Tibial artery (tissue), 4 donors: ENCODE results near the gene KCNQ1.
A peak's percentile ranks its signal among the peaks of the same experiment; 100 is the strongest.

Experiments
- DNase-seq, 2 donors: peaks; one replicate each; pipeline ENCODE4 v3.0.0-alpha.2; 2019
- H3K27ac ChIP-seq, 2 donors: fragments of 200-600 bp; sonication (generic) in 1 of 2; 1 replicate in 1 of 2; 2 replicates in 1 of 2; pipeline ENCODE4 v1.5.1; 2018 to 2019; ENCODE audit warnings: mild to moderate bottlenecking in 1 of 2
- H3K27me3 ChIP-seq, 2 donors: fragments of 200-600 bp; sonication (generic) in 1 of 2; one replicate each; pipeline versions ENCODE4 v1.5.1 to v1.6.0; 2016 to 2019
- H3K36me3 ChIP-seq, 3 donors: fragments of 200-600 bp; sonication (generic) in 2 of 3; one replicate each; pipeline ENCODE4 v1.5.1; 2016 to 2019; ENCODE audit warnings: mild to moderate bottlenecking in 2 of 3
- H3K4me1 ChIP-seq, 4 donors: fragments of 200-600 bp; sonication (generic) in 2 of 4; 1 replicate in 3 of 4; 2 replicates in 1 of 4; pipeline ENCODE4 v1.5.1; 2016 to 2019
- H3K4me3 ChIP-seq, 2 donors: fragments of 200-600 bp; sonication (generic) in 1 of 2; 1 replicate in 1 of 2; 2 replicates in 1 of 2; pipeline ENCODE4 v1.5.1; 2018 to 2019; ENCODE audit warnings: mild to moderate bottlenecking in 2 of 2
- H3K9me3 ChIP-seq, 3 donors: fragments of 200-600 bp; sonication (generic) in 1 of 3; one replicate each; pipeline ENCODE4 v1.5.1; 2016 to 2019
- CTCF ChIP-seq, 2 experiments: fragments of 200-600 bp in 1 of 2; fragments of 450-650 bp in 1 of 2; IDR thresholded peaks; one replicate each; pipeline ENCODE4 v1.5.1; 2017 to 2019; ENCODE audit warnings: antibody characterized with exemption in 2 of 2, mild to moderate bottlenecking in 1 of 2, moderate library complexity in 1 of 2
- intact Hi-C: fragments of 100-400 bp; cut with DNase I; formaldehyde crosslinking; loops from one replicate; pipeline ENCODE4 v1.15.0; 2023; ENCODE audit warnings: low total_unique reads

KCNQ1 gene

DNA sequence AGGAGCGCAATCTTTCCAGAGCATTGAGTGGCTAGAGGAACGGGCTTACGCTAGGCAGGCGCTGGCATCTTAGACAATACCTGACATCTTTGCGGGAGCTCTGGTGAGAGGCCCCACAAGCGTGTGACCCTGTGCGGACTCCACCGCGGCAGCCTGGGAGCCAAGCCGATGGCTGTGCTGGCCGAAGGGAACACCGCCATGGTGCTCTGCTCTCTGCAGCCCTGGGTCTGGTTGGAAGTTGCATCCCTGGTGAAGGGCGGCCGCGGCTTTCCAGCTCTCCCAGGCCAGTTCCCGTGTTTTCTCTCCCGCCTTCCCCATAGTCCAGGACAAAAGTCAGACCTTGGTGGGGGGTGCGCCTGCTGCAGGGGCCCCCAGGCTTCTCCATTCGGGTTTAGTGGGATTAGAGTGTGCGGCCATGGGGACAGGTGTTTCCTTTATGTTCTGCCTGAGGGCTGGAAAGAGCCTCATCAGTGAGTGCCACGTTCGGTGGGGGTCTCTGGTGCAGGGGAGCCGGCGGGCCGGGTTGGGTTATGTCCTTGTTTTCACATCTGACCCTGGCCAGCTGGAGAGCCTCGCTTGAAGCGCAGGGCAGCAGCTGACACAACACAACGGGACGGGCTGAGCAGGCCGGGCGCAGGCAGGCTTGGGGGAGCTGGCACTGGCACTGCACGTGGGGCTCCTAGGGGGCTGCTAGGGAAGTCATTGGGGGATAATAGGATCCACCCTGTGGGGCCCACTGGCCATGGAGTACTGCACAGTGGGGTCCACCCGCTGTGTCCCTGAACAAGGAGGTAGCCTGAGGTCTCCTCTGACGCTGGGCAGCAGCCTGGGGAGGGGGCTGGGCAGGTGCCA, 94.8 kb downstream of the KCNQ1 start:
- no peak overlapping the region for H3K27ac ChIP-seq
- peak in 1 of 2 donors; percentile 60 for DNase-seq
- no peak overlapping the region for H3K4me3 ChIP-seq
- H3K36me3 ChIP-seq = no peaks in the 10 kb centered on the region
- no peaks in the 10 kb centered on the region for H3K9me3 ChIP-seq
- no peaks in the 10 kb centered on the region for H3K4me1 ChIP-seq
- peaks cover 0 to 15% of the 10 kb centered on the region in 2 donors for H3K27me3 ChIP-seq
- intact Hi-C loops = no loop called here
- no peak for TF ChIP-seq CTCF (IDR thresholded peaks at IDR 0.05)

GRCh38 chr11:2540223-2540991, 95.6 kb downstream of the KCNQ1 start:
- Histone ChIP-seq H3K27me3 (peaks cover 0 to 15% of the 10 kb centered on the region in 2 donors), H3K36me3 (no peaks in the 10 kb centered on the region), H3K27ac (no peak overlapping the region), H3K4me3 (no peak overlapping the region), H3K4me1 (no peaks in the 10 kb centered on the region), H3K9me3 (no peaks in the 10 kb centered on the region)
- peak in 1 of 2 donors; percentile 33 for DNase-seq
- intact Hi-C loops = no loop called here
- no peak for TF ChIP-seq CTCF (IDR thresholded peaks at IDR 0.05)

- Histone ChIP-seq H3K27me3 (peaks cover 0 to 15% of the 10 kb centered on the region in 2 donors), H3K36me3 (no peaks in the 10 kb centered on the region), H3K4me3 (no peak overlapping the region), H3K9me3 (no peaks in the 10 kb centered on the region), H3K27ac (no peak overlapping the region), H3K4me1 (no peaks in the 10 kb centered on the region)
- TF ChIP-seq CTCF (IDR thresholded peaks at IDR 0.05) = no peak
- peak in 1 of 2 donors; percentile 37 for DNase-seq
- intact Hi-C loops = no loop called here
Measured at GRCh38 chr11:2540992-2541680, 96.3 kb downstream of the KCNQ1 start.

DNA sequence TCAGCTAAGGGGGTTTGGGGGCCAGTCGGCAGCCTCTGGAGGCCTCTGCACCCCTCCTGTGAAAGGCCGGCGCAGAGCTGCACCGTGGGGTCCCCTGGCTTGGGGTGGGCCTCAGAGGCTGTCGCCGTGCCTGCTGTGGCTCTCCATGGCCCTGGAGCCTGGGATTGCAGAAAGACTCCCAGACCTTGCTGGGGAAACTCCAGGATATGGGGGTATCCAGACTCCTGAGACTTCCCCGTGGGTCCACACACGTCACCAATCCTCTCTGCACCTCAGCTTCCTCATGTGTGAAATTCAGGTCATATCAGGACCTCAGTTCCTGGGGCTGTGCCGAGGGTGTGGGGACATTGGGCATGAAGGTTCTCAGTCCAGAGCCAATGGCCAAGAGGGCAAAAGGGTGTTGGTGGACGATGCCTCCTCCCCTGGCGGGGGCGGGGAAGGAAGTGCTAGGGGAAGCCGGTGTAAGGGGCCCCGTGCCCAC, 97.1 kb downstream of the KCNQ1 start:
- DNase-seq = peak in 1 of 2 donors; percentile 56
- Histone ChIP-seq H3K9me3 (no peaks in the 10 kb centered on the region), H3K36me3 (no peaks in the 10 kb centered on the region), H3K27ac (no peak overlapping the region), H3K4me1 (no peaks in the 10 kb centered on the region), H3K27me3 (peaks cover 0 to 15% of the 10 kb centered on the region in 2 donors), H3K4me3 (no peak overlapping the region)
- TF ChIP-seq CTCF (IDR thresholded peaks at IDR 0.05) = no peak
- intact Hi-C loops = no loop called here

- intact Hi-C loops = no loop called here
- H3K27ac ChIP-seq = no peak overlapping the region
- peaks cover 0 to 15% of the 10 kb centered on the region in 2 donors for H3K27me3 ChIP-seq
- no peak for TF ChIP-seq CTCF (IDR thresholded peaks at IDR 0.05)
- DNase-seq = peak in 1 of 2 donors; percentile 29
- H3K9me3 ChIP-seq = no peaks in the 10 kb centered on the region
- no peak overlapping the region for H3K4me3 ChIP-seq
- H3K4me1 ChIP-seq = no peaks in the 10 kb centered on the region
- no peaks in the 10 kb centered on the region for H3K36me3 ChIP-seq
Measured at GRCh38 chr11:2542406-2542805, 97.6 kb downstream of the KCNQ1 start.
